ENCODE data around the gene DRC1. TPM values are rescaled to one million over a fixed set of nuclear protein-coding genes. Genes with fewer than 3 reads are reported as not detected.

Gene DRC1
- total and polyA plus RNA-seq, 2 of the 4 experiments (the other 2 are of a cell fraction), result 0.18 TPM; not detected in 1

- no peak overlapping the region for H4K91ac ChIP-seq (ENCODE audit: insufficient read depth, low read depth, low read length)
- H3K4me2 ChIP-seq (ENCODE audit: low read depth, low read length), result no peak overlapping the region
- no peak for ATAC-seq (ENCODE audit: low read depth)
- no peaks in the 10 kb centered on the region for H3K36me3 ChIP-seq (ENCODE audit: control insufficient read depth, insufficient read depth, low read length)
- no peak for DNase-seq
- H2BK5ac ChIP-seq (ENCODE audit: low read depth, low read length, poor library complexity, severe bottlenecking), result no peak overlapping the region
- H4K20me1 ChIP-seq (ENCODE audit: insufficient read depth, low read length), result no peaks in the 10 kb centered on the region
- H3K18ac ChIP-seq (ENCODE audit: low read depth, low read length), result no peak overlapping the region
- intact Hi-C loops (cut with micrococcal nuclease) (no loop called here), dilution Hi-C loops (cut with HindIII; ENCODE audit: low sequenced_read_pairs, unreplicated experiment) (no loop called here), in situ Hi-C loops (cut with MboI; ENCODE audit: low sequenced_read_pairs) (no loop called here)
- H3K9me3 ChIP-seq (ENCODE audit: control insufficient read depth, insufficient read depth, low read length), result no peaks in the 10 kb centered on the region
- H3K56ac ChIP-seq (ENCODE audit: extremely low read depth, insufficient read depth, low read length), result no peak overlapping the region
- no peaks in the 10 kb centered on the region for H3K79me1 ChIP-seq (ENCODE audit: low read depth in 1 of 2, low read length in 2 of 2)
- peaks cover 34% of the 10 kb centered on the region for H3K27me3 ChIP-seq (ENCODE audit: control insufficient read depth, insufficient read depth, low read length)
- POLR2A ChIA-PET (ENCODE audit: unreplicated experiment), result no interaction called here
- H3K23ac ChIP-seq (ENCODE audit: low read depth, low read length), result no peak overlapping the region
- no peak overlapping the region for H2AK5ac ChIP-seq (ENCODE audit: low read depth, low read length)
- H3K4ac ChIP-seq (ENCODE audit: low read depth, low read length), result no peak overlapping the region
- no peaks in the 10 kb centered on the region for H3K9me1 ChIP-seq (ENCODE audit: insufficient read depth, low read length)
- no peak overlapping the region for H4K8ac ChIP-seq (ENCODE audit: low read depth in 2 of 2, low read length in 2 of 2)
- H2AFZ ChIP-seq (replicated peaks; ENCODE audit: low read length, poor library complexity), result no peak overlapping the region
- H2AK9ac ChIP-seq (replicated peaks; ENCODE audit: low read depth, low read length, poor library complexity), result no peak overlapping the region
- H2BK20ac ChIP-seq (ENCODE audit: low read depth, low read length), result no peak overlapping the region
- no TSS peak for BruUV-seq (replicated peaks)
- H3K4me3 ChIP-seq (ENCODE audit: insufficient read depth, low read depth, low read length), result no peak overlapping the region
- H2BK15ac ChIP-seq (ENCODE audit: low read depth, low read length), result no peak overlapping the region
- TF ChIP-seq MAZ (IDR thresholded peaks at IDR 0.05; ENCODE audit: borderline replicate concordance, low read depth, low read length) (no peak), BHLHE40 (IDR thresholded peaks at IDR 0.05; ENCODE audit: low read depth, low read length) (no peak), RAD21 (IDR thresholded peaks at IDR 0.05; ENCODE audit: low read length) (no peak), MAFK (IDR thresholded peaks at IDR 0.05; ENCODE audit: low read depth, low read length) (no peak), MXI1 (IDR thresholded peaks at IDR 0.05; ENCODE audit: borderline replicate concordance, low read depth, low read length) (no peak)
- H2BK120ac ChIP-seq (ENCODE audit: low read depth, low read length), result no peak overlapping the region
- H3K14ac ChIP-seq (replicated peaks; ENCODE audit: low read depth, low read length), result no peak overlapping the region
- no peak overlapping the region for H4K5ac ChIP-seq (ENCODE audit: low read depth, low read length)
- no peak overlapping the region for H3K27ac ChIP-seq (ENCODE audit: insufficient read depth, low read length)
- 47% methylated on average over 3 of the region's 9 CpGs; no CpG with 5 or more reads in 1 of the 2 experiments for WGBS, 2 experiments (ENCODE audit: extremely low coverage in 2 of 2, insufficient read length in 1 of 2)
- CTCF ChIA-PET, result no interaction called here
- no peaks in the 10 kb centered on the region for H3K4me1 ChIP-seq (ENCODE audit: control insufficient read depth, insufficient read depth, low read length)
- no peak overlapping the region for H3K9ac ChIP-seq (ENCODE audit: low read depth, low read length)
Observed at GRCh38 chr2:26448651-26449050, 46.9 kb downstream of the DRC1 start.
